DND-41 (cell line): Measurements from ENCODE around the gene SLC38A3.

ENCODE experiments used
- ATAC-seq: fragments of 200-7000 bp; cut with Tn5 transposase; 3 replicates; pipeline ENCODE4 v1.9.1; 2021; ENCODE audit warnings: low read depth; ENCODE audit not compliant: insufficient read depth
- DNase-seq: peaks from one replicate; pipeline ENCODE4 v3.0.0-alpha.2; 2020
- H2AFZ ChIP-seq: 2 replicates; pipeline ENCODE4 v1.6.0; 2012; ENCODE audit warnings: low read depth, low read length
- H3K27ac ChIP-seq: 2 replicates; pipeline ENCODE4 v1.5.1; 2012; ENCODE audit warnings: low read length, inconsistent platforms
- H3K27me3 ChIP-seq: fragments of 200-600 bp; sonication (generic); 2 replicates; pipeline ENCODE4 v1.6.0; 2012; ENCODE audit warnings: low read length, mild to moderate bottlenecking, inconsistent platforms; ENCODE audit not compliant: insufficient read depth, poor library complexity
- H3K36me3 ChIP-seq: 2 replicates; pipeline ENCODE4 v1.5.1; 2012; ENCODE audit warnings: low read length, inconsistent platforms; ENCODE audit not compliant: insufficient read depth
- H3K4me1 ChIP-seq: 2 replicates; pipeline ENCODE4 v1.5.1; 2012; ENCODE audit warnings: mild to moderate bottlenecking, low read length; ENCODE audit not compliant: insufficient read depth
- H3K4me2 ChIP-seq: 2 replicates; pipeline ENCODE4 v1.6.0; 2012; ENCODE audit warnings: mild to moderate bottlenecking, moderate library complexity, low read length, inconsistent platforms; ENCODE audit not compliant: insufficient read depth
- H3K4me3 ChIP-seq, 2 experiments: fragments of 200-600 bp in 1 of 2; shearing (Covaris generic) in 1 of 2; 2 replicates each; pipeline ENCODE4 v1.5.1; 2012 to 2016; ENCODE audit warnings: inconsistent platforms in 2 of 2, low read length in 2 of 2, mild to moderate bottlenecking in 2 of 2, low read depth in 1 of 2, moderate library complexity in 1 of 2
- H3K79me2 ChIP-seq: 2 replicates; pipeline ENCODE4 v1.6.0; 2012; ENCODE audit warnings: low read length, inconsistent platforms; ENCODE audit not compliant: insufficient read depth
- H3K9ac ChIP-seq: 2 replicates; pipeline ENCODE4 v1.6.0; 2012; ENCODE audit warnings: low read depth, mild to moderate bottlenecking, inconsistent platforms, low read length, moderate library complexity
- H3K9me3 ChIP-seq: 2 replicates; pipeline ENCODE4 v1.5.1; 2012; ENCODE audit warnings: low read length, moderate library complexity, mild to moderate bottlenecking, inconsistent platforms; ENCODE audit not compliant: insufficient read depth, severe bottlenecking
- H4K20me1 ChIP-seq: 2 replicates; pipeline ENCODE4 v1.6.0; 2012; ENCODE audit warnings: low read length; ENCODE audit not compliant: insufficient read depth
- CTCF ChIP-seq: IDR thresholded peaks from 2 replicates; pipeline ENCODE4 v1.5.1; 2012; ENCODE audit warnings: borderline replicate concordance, low read length, moderate library complexity, mild to moderate bottlenecking; ENCODE audit not compliant: poor library complexity, severe bottlenecking; ENCODE audit errors: extremely low read depth
- EZH2 ChIP-seq: IDR thresholded peaks from 3 replicates; pipeline ENCODE4 v1.6.1; 2012; ENCODE audit warnings: borderline replicate concordance, low read depth, mild to moderate bottlenecking, moderate library complexity, low read length, inconsistent platforms; ENCODE audit not compliant: severe bottlenecking

The SLC38A3 gene

GRCh38 chr3:50183755-50184154 is 21.3 kb upstream of the SLC38A3 start:
- H3K36me3 ChIP-seq = no peaks in the 10 kb centered on the region
- no peaks in the 10 kb centered on the region; the same call in 1 of the 2 replicates for H4K20me1 ChIP-seq
- no peak overlapping the region for H3K27ac ChIP-seq
- no peak overlapping the region for H3K4me3 ChIP-seq
- H3K4me1 ChIP-seq = no peaks in the 10 kb centered on the region
- no peak overlapping the region for H2AFZ ChIP-seq
- H3K79me2 ChIP-seq = no peaks in the 10 kb centered on the region
- TF ChIP-seq CTCF (no peak), EZH2 (no peak)
- no peaks in the 10 kb centered on the region for H3K9me3 ChIP-seq
- no peaks in the 10 kb centered on the region for H3K27me3 ChIP-seq
- no peak for DNase-seq
- no peak for ATAC-seq
- no peak overlapping the region for H3K9ac ChIP-seq
- no peak overlapping the region for H3K4me2 ChIP-seq

DNA sequence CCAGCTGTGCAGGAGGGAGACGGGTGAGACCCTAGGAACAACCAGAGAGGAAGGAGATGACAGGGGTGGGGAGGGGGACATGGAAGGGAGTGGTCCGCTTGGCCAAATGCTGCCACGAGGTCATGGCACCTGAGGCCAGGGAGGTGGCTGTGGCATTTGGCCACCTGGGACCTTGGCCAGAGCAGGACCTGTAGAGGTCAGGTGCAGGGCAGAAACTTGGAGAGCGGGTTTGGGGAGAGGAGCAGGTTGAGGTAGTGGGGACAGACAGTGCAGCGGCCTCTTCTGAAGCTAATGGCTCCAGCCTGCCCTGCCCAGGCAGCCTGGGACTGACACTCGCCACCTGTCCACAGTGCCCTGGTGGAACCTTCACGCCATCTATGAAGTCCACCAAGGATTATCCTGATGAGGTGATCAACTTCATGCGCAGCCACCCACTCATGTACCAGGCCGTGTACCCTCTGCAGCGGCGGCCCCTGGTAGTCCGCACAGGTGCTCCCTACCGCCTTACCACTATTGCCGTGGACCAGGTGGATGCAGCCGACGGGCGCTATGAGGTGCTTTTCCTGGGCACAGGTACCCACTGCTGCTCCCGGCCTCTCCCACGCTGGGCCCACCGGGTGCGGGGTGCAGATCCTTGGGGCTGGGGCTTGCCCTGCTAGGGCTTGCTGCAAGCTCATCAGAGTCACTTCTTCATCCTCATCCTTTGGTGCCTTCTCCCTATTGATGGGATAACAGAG is 20.7 kb upstream of the SLC38A3 start:
- Histone ChIP-seq H3K4me2 (no peak overlapping the region), H3K4me1 (no peaks in the 10 kb centered on the region), H3K36me3 (no peaks in the 10 kb centered on the region), H3K9me3 (no peaks in the 10 kb centered on the region), H3K9ac (no peak overlapping the region), H2AFZ (no peak overlapping the region), H3K79me2 (no peaks in the 10 kb centered on the region), H3K27ac (no peak overlapping the region), H3K27me3 (no peaks in the 10 kb centered on the region), H3K4me3 (no peak overlapping the region), H4K20me1 (no peaks in the 10 kb centered on the region; the same call in 1 of the 2 replicates)
- TF ChIP-seq CTCF = no peak
- TF ChIP-seq EZH2 = no peak
- no peak for ATAC-seq
- no peak for DNase-seq

GRCh38 chr3:50185230-50185629 is 19.8 kb upstream of the SLC38A3 start:
- no peaks in the 10 kb centered on the region for H3K27me3 ChIP-seq
- TF ChIP-seq CTCF = no peak
- no peak for TF ChIP-seq EZH2
- no peaks in the 10 kb centered on the region for H3K79me2 ChIP-seq
- DNase-seq (no peak), ATAC-seq (no peak)
- H3K36me3 ChIP-seq = no peaks in the 10 kb centered on the region
- no peak overlapping the region for H2AFZ ChIP-seq
- no peak overlapping the region for H3K9ac ChIP-seq
- H3K27ac ChIP-seq = no peak overlapping the region
- no peaks in the 10 kb centered on the region for H3K9me3 ChIP-seq
- no peaks in the 10 kb centered on the region for H3K4me1 ChIP-seq
- H3K4me3 ChIP-seq = no peak overlapping the region
- no peak overlapping the region for H3K4me2 ChIP-seq
- H4K20me1 ChIP-seq = no peaks in the 10 kb centered on the region; the same call in 1 of the 2 replicates
